Astrocyte (in vitro differentiated cells and primary cell): ENCODE results near the gene SYCE3.

ENCODE experiments used
- EZH2 ChIP-seq: IDR thresholded peaks from 2 replicates; pipeline ENCODE4 v1.6.1; 2012; ENCODE audit warnings: mild to moderate bottlenecking, low read length, inconsistent platforms; ENCODE audit not compliant: insufficient read depth
- TF ChIP-seq, protein P1 (sequence below): IDR thresholded peaks from 2 replicates; pipeline ENCODE4 v1.5.1; 2011; ENCODE audit warnings: low read depth, mild to moderate bottlenecking, inconsistent platforms, low read length, moderate library complexity; ENCODE audit not compliant: insufficient read depth

DNA sequence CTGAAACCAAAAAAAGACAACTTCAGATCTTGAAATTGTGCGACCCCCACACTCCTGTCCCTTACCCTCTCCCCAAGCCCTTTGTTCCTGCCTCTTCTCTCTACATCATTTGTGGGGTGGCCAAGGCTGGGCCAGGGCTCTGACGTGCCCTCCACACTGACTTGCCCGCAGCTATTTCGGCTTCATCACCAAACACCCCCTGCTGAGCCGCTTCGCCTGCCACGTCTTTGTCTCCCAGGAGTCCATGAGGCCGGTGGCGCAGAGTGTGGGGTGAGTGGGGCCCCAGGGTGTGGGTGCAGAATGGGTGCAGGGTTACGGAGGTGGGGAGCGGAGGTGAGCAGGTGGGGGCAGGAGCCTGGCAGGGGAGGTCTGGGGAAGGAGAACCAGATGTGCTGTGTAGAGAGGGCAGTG, 47.3 kb upstream of the SYCE3 start:
- TF ChIP-seq, protein P1, sequence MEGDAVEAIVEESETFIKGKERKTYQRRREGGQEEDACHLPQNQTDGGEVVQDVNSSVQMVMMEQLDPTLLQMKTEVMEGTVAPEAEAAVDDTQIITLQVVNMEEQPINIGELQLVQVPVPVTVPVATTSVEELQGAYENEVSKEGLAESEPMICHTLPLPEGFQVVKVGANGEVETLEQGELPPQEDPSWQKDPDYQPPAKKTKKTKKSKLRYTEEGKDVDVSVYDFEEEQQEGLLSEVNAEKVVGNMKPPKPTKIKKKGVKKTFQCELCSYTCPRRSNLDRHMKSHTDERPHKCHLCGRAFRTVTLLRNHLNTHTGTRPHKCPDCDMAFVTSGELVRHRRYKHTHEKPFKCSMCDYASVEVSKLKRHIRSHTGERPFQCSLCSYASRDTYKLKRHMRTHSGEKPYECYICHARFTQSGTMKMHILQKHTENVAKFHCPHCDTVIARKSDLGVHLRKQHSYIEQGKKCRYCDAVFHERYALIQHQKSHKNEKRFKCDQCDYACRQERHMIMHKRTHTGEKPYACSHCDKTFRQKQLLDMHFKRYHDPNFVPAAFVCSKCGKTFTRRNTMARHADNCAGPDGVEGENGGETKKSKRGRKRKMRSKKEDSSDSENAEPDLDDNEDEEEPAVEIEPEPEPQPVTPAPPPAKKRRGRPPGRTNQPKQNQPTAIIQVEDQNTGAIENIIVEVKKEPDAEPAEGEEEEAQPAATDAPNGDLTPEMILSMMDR, result no peak
- no peak for TF ChIP-seq EZH2
